ENCODE results near the gene QPCT.
A peak's percentile ranks its signal among the peaks of the same experiment; 100 is the strongest.
"Not testable (repeated sequence)": the region's sequence is repeated elsewhere in the genome, so short reads cannot be mapped to it uniquely, and the experiment has no call there.

Gene QPCT

DNA sequence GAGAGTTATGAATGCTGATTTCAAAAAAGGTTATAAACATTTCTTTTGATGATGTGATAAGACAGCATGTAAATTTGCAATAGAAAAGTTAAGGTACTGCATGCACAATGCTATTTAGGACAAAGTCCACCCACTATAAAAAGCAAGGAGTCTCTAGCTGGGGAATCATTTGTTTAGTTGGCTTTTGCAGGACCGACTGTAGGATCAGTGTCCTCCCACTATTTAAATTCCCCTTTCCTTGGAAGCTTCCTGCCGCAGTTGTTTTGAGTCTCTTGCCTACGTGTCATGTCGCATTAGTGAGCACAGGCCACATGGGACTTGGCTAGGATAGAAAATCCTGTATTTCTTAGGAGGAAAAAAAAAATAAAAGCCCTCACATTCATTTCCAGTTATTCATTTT lies 13.1 kb downstream of the QPCT start:
- no peak for DNase-seq (ENCODE audit: low read depth in 2 of 2)

DNA sequence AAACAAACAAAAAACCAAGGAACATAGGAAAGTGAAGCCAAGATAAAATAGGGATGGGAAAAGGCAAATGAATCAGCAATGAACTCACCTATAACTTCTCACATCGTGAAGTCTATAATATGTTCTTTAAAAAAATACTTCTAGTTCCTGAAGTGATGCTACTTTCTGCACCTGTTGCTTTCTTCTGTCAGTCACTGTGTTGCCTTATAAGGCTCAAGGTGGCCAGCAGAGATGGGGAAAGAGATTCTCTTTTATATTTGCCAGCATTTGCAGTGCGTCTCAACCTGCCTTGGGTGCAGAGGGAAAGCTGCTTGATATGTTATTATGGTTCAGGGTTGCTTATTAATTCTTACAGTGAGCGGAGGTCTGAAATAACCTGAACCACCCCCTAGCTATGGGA lies 14.0 kb downstream of the QPCT start:
- no peak for DNase-seq (ENCODE audit: low read depth in 2 of 2)

DNA sequence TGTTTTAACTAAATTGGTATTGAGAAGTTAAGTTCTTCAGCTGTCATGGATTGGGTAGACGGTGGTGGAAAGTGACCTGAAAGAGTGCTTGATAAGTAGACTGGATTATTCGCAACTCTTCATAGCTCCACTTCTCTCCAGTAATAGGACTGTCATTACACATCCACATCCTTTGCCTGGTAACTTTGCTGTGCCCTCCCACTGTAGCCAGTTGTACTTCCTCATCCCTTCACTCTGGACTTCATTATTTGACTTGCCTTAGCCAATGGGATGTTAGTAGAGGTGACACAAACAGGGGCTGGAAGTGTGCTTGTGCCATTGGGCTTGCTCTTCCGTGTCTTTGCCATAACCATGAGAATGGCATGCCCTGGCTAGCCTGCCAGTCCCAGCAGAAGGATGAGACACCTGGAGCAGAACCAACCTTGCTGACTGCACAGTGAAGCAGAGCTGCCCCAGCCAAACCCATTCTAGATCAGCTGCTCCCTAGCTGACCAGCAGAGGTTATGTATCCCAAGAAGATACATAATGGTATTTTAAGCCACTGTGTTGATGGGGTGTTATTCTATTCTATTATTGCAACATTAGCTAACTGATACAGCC lies 16.9 kb downstream of the QPCT start:
- no peak for DNase-seq (ENCODE audit: low read depth in 2 of 2)

DNA sequence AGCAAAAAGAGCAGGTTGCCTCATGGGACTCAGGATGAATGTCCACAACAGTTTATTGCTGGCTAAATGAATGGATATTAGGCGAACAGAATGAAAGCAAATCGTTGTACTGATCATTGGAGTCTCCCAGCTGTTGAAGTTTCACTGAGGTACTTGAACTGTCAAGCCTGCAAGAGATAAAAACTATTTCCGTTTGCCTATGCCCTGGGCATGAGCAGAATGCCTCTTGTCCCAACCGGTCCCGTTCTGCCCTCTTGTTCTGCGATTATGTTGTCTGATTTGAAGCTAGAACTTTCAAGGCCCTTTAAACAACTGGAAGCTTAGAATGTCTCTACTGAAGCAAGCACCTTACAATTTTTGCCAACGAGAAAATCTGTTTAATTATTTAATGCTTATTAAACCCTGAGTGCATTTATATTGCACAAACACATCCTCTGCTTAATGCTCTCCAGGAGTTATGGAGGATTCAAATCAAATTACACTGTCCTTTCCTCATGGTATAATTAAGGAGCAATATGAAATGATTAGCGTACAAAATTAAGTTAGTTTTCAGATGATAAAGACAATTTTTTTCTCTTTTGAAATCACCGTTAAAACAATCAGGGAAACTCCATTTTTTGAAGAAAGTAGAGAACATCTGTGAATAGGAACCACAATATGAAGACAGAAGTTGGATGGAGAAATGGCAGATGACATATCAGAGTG lies 17.7 kb downstream of the QPCT start:
- no peak for DNase-seq (ENCODE audit: low read depth in 2 of 2)

DNA sequence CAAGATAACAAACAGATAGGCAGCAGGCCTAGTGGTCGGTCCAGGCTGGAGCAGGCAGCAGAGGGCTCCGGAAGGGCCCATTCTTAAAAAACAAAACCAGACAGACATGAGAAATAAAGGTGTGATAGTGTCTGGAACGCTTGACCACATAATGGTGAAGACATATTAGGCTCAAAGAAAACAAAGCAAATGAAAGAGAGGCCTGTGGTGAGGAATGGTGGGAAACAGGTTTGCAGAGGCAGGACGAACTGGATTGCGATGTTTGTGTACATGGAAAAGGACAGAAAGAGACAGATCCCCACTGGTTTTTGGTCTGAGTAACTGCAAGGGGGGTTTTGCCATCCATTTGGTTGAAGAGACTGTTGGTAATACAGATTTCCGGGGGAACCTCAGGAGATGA lies 19.9 kb downstream of the QPCT start:
- DNase-seq (ENCODE audit: low read depth in 2 of 2): no peak

DNA sequence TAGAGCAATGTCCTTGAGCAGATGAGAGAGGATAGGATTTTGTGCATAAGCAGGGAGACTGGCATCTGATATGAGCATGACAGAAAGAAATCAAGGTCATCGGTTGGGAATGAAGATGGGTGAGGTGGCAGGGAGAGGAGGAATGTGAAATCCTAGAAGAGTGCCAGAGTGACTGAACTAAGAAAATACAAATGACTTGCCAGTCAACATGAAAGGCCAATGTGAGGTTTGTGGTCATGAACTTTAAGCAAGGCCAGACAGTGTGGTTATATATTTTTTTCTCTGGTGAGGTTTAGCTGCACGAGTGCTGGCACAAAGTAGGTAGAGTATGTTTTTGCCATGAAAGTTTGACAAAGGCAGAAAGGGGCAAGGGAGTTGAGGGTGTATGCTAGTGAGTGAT lies 21.2 kb downstream of the QPCT start:
- DNase-seq (ENCODE audit: low read depth in 2 of 2): no peak

DNA sequence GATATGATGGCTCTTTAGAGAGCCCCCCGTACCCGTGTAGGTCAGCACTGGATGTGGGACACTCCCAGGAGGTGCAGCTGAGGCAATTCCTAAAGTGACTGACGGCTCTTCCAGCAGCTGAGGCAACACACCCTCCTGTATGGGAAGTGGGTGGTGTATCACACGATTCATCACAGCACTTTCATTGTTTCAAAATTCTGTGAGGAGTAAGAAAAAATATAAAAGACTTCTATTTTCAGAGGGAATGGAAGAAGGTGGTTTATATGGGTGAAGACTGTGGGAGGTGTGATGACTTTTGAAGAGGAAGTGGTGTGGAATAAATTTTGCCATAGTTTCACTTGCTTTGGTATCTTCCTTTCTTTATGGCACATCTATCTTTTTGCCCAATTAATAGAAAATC lies 22.3 kb downstream of the QPCT start:
- no peak for DNase-seq (ENCODE audit: low read depth in 2 of 2)

DNA sequence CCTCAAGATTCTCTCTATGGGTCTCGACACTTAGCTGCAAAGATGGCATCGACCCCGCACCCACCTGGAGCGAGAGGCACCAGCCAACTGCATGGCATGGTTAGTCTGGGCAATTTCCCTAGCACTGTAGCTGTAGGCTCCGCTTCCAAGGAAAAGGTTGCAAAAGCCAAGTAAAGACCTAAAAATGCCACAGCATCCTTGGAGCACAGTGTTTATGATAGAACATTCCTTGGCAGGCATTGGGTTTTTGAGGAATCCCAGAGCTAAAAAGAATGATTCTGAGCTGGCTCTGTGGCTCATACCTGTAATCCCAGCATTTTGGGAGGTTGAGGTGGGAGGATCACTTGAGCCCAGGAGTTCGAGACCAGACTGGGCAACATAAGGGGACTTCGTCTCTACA lies 22.9 kb downstream of the QPCT start:
- DNase-seq (ENCODE audit: low read depth in 2 of 2): no peak

DNA sequence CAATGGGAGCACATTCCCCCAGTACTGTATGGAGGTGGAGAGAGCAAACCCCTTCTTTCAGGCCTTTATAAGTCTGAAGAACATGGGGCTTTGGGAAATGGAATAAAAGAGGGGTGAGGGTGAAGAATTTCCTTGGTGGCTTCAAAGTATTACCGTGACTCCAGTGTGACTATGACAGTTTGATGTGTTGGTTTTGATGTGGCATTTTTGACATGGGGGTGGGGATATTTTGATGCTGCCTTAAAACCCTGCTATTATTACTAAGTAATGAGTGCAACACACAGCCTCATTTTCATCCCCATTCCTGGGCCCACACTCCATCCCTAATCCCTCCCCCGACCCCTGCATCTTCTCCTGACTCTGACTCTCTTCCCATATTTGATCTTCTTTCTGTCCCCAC lies 23.6 kb downstream of the QPCT start:
- no peak for DNase-seq (ENCODE audit: low read depth in 2 of 2)

DNA sequence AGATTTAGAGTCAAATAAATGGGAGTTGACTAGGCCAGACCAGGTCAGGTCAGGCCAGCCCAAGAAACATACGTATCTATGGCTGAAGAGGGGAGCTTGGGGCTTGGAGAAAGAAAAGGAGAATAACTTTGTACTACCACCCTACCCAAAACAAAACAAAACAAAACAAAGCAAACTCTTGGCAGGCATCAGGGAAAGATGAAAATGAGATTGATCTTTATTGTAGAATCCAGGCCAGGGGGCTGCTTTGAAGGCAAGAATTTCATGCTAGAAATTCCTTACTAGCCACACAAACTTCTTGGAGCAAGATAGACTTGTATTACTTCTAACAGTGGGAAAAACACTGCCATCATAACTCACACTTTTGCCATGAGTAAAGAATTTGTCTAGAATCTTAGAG lies 26.2 kb downstream of the QPCT start:
- DNase-seq (ENCODE audit: low read depth in 2 of 2): no peak

DNA sequence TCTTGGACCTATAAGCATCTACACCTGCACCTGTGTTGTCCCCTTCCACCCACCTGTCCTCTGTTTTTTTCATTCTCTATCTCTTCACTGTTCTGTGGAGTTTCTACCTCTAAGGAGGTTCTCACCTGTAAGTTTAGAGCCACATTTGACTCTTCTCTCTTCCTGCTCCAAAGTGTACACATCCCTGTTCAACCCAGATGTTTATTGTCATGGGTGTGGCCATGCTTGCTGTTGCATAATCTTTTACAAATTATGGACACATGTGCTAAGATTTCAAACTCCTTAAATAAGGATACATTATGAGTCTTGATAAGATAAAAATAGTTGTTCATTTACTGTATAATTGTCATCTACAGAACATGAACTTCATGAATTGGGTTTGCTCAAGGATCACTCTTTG lies 27.6 kb downstream of the QPCT start:
- DNase-seq (ENCODE audit: low read depth in 2 of 2): no peak

DNA sequence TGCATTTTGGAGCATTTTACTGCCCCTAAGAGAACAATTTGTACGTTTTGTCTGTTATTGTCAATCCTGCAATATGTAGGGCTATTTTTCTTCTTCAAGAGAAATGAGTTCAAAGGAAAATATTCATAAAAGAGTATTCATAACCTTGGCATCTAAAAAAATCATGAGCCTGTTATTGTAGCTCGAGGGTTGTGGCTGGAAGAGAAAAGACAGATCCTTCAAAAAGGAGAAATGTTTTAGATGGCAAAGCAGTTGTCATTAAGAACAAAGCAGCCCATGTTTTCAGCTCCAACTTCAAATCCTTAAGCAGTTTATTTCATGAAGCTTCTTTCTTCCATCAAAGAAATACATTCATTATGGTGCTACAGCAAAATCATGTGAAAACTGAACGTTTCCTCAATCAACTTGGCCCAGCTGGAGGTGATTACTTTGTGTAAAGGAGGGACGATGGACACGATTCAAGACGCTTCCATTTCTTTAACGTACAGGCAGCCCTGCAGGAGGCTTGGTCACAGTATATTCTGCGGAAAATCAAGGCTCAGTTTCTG lies 31.4 kb downstream of the QPCT start:
- no peak for DNase-seq (ENCODE audit: low read depth in 2 of 2)

DNA sequence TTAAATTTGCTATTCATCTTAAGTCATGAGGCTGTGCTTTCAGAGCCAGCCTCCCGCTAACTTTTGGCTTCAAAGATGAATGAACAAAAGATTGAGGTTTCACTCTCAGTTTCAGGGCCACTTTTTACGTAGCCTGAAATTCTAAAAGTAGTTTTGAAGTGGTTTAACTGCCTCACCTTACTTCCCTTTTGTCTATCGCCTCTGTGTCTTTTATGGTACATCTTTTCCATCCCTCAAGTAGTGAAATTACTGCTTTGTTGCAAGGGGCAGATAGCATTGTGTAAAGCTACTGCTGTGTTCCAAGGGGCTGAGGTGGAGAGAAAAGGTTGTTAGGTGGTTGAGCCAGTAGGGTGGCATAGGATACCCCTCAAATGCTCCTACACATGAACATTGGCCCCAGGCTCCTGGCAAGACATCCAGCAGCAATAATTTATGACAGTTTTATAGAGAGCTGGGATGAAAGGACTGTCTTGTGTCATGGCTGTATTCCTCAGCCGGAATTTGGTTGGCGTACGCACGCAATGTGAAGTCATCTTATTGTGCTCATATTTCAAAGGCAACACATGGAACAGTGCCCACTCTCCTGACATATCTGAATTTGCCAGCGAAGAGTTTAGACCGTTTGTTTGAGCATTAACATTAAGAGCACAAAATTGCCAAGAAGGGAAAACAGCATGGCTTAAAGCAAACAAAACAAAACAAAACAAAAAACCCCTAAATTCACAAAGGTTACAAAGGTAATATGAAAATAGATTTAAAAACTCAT lies 32.2 kb downstream of the QPCT start:
- no peak for DNase-seq (ENCODE audit: low read depth in 2 of 2)

DNA sequence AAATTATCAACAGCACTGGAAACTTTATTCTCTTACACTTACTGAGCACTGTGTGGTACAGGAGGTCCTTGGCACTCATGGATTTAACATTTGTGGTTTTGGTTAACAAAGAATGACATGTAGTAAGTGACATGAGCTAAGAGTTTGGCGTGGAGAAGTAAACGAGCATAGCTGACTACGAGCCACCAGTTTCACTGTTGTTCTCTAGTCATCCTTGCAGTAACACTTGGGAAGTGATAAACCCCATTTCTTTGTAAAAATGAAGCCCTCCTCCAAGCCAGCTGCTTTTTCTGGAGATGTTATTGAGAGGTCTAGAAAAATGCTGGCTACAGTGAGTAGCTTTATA lies 32.7 kb downstream of the QPCT start:
- DNase-seq (ENCODE audit: low read depth in 2 of 2): no peak

DNA sequence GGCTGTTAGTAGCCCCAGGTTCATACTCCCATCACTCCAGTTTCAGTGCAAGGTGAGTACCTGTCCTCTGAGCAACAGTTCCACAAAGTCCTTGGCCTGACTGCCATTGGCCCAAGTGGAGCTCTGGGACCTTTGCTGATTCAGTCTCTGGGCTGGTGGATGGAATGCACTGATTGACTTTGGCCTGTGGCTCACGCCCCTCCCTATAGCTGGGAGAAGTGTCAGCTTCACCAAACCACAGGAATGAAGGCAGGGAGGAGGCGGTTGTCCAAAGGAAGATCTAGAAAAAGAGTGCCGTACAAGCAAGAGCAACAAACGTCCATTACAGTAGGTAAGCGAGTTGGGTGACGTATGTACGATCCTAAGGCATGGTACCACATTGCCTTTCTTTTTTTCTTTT lies 34.0 kb downstream of the QPCT start:
- no peak for DNase-seq (ENCODE audit: low read depth in 2 of 2)

DNA sequence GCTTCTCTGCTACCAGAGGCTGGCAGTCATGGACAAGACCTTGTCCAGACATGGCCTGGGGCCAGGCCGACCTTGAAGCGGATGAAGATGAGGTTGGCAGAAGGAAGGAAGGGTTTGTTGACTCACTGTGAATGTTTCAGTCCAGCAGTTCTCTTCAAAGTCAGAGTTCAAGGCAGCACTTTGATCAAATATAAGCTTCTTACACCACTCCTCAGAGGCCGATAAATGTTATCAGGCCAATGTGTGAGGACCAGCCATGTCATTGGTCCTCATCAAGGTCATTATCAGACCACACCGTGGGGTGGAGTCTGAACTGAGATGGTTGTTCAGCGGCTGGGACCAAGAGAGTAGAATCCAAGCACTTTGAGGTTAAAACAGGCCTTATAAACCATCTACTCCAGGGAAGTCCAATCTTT lies 35.5 kb downstream of the QPCT start:
- no peak for DNase-seq (ENCODE audit: low read depth in 2 of 2)

DNA sequence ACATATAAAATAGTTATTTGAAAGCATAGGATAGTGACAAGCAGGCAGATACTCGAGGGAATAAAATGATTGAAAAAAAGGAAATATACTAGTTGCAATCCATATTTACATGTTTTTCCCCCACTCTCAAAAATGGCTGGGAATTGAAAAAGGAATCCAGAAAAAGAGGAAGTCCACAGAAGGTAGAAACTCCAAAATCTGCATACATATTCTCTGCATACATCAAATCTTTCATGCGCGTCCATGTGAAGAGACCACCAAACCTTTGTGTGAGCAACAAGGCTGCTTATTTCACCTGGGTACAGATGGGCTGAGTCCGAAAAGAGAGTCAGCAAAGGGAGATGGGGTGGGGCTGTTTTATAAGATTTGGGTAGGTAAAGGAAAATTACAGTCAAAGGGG lies 36.4 kb downstream of the QPCT start:
- DNase-seq (ENCODE audit: low read depth in 2 of 2): not testable (repeated sequence)

DNA sequence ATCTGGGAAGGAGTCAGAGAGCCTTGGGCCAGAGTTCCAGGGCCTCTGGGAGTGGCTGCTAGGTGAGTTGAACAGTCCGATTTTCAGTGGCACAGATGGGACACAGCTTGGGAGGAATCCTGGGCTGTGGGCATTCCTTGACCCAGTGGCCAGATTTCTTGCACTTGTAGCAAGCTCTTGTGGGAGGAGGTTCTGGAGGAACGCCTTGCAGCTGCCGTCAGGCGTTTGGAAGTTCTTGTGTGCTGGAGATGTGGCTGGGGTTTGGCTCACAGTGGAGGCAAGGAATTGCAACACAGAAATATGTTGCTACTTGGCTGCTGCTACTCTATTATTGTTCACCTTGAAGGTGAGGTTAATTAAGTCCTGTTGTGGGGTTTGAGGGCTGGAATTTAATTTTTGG lies 39.8 kb downstream of the QPCT start:
- DNase-seq (ENCODE audit: low read depth in 2 of 2): not testable (repeated sequence)

DNA sequence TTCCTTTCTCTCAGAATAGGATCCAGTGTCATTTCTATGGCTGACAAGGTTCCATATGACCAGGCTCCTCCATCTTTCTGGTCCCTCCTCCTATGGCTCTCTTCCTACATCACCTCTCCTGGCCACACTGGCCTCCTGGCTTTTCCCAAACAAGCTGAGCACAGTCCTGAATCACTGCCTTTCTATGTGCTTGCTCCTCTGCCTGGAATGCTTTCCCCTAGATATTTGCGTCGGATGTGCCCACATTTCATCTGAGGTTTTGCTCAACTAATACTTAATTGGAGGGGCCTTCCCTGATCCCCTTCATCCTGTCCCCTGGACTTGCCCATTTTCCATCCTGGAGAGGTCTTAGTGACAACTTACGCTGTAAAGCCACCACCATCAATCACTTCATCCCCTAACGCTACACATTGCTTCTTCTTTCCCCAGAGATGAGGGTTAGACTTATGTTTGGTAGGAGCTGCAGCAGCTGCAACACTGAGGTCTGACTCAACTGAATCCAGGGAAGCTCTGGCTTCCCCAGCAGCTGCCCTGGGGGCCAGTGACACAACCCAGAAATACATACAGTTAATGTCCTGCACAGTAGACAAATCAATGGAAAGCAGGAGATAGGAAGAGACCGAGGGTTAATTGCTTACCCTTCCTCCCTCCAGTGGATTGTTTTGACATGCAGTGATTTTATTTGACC lies 42.9 kb downstream of the QPCT start:
- DNase-seq (ENCODE audit: low read depth in 2 of 2): no peak

DNA sequence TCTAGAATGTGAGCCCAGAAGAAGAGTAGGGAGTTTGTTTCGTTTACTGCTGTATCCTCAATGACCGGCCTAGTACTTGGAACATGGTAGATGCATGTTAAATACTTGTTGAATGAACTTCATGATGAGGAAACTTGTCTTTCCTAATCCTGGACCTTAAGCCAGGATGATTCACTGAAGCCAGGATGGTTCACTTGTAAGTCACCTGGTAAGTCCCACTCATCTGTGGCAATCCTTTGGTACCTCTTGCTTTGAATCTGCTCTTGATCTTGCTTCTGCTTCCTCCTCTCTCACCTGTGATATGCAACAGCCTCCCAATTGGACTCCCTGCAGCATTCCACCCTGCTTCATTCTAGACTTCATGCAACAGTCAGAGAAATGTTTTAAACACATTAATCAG lies 43.6 kb downstream of the QPCT start:
- DNase-seq (ENCODE audit: low read depth in 2 of 2): no peak

DNA sequence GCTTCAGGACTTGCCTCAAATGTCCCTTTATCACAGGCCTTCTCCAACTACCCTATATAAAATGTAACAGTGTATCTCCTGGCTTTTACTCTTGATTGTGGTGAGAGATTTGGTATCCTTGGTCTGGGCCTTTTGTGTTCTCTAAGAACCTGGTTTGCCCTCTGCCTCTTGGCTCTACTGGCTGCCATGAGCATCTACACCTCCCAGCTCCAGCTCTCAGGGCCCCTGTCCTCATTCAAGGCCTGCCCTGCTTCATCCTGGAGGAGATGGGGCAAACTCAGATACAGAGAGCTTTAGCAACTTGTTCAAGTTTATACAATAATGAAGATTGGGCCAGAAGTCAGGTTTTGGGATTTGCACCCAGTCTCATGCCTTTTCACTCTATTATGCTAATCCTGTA lies 45.0 kb downstream of the QPCT start:
- no peak for DNase-seq (ENCODE audit: low read depth in 2 of 2)

DNA sequence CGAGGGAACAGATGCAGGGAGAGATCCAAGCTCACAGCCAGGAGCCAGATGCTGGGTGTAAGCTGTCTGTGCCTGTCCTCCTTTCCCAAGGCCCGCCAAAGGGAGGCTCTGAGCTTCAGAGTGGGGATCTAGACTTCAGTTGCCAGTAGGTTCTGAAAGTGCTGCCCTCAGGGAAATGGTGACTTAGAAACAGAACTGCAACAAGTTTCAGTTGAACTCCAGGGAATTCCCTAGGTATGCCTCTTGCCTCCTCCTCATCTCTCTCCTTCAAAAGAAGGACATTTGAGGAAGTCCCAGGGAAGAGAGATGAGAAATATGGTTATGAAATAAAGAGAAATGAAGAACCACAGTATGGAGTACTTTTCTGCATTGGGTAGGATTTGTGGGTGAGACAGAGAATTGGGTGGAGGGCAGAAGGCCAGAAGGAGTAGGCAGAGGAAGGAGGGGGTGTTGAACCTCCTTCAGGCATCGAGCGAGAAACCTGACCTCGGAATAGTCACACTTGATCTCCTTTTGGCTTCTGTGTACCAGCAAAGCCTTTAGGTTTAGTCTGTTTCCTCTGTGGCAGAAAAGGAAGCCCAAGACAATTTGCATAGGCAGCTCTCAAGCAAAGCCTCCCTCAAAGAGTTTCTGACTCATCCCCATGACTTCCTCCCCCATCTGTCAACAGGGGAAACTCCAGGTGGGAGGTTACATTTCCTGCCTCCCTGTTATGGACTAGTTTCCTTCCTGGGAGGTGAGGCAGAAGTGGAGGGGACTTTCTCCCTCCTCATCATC lies 45.7 kb downstream of the QPCT start:
- peak in 1 of 2 donors; percentile 29 for DNase-seq (ENCODE audit: low read depth in 2 of 2)

Measured in stimulated activated CD8-positive, alpha-beta memory T cell treated with anti-CD3 and anti-CD28 coated beads, Interleukin-2, amount 100 ng/mL, for 48 hours (primary cell).